ENCODE data around the gene GNB1.
"Not testable (repeated sequence)": the region's sequence is repeated elsewhere in the genome, so short reads cannot be mapped to it uniquely, and the experiment has no call there.

GNB1 gene

GRCh38 chr1:1760715-1761114 is 130.2 kb downstream of the GNB1 start:
- no peak for DNase-seq (ENCODE audit: low spot score)

GRCh38 chr1:1760345-1760650 is 130.6 kb downstream of the GNB1 start:
- no peak for DNase-seq (ENCODE audit: low spot score)

GRCh38 chr1:1759456-1760344 is 131.2 kb downstream of the GNB1 start:
- no peak for DNase-seq (ENCODE audit: low spot score)

- DNase-seq (ENCODE audit: low spot score) = no peak
Measured at GRCh38 chr1:1758692-1759455, 132.0 kb downstream of the GNB1 start.

DNA sequence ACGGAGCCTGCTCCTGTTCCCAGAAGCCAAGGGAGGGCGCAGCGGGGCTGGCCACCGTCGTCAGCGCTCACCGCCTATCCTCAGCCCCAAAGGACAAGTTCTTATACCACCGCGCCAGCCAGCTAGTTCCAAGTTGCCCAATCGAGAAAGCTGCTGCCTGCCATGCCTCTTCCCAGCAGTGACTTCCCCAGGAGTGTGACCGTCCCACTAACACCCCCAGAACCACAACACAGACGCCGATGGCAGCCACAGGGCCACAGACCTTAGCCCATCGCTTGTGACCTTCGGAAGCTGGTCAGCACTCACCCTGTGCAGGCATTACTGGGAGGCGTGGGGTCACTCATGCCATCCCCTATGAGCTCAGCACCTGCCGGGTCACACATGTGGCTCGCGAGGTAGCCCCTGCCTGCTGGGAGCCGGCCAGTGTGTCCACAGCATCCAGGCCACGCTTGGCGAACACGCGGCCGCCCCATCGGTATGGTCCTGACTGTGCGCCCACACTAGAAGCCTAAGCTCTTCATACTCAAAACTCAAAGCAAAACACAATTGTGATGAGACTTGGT is 132.7 kb downstream of the GNB1 start:
- no peak for DNase-seq (ENCODE audit: low spot score)

DNA sequence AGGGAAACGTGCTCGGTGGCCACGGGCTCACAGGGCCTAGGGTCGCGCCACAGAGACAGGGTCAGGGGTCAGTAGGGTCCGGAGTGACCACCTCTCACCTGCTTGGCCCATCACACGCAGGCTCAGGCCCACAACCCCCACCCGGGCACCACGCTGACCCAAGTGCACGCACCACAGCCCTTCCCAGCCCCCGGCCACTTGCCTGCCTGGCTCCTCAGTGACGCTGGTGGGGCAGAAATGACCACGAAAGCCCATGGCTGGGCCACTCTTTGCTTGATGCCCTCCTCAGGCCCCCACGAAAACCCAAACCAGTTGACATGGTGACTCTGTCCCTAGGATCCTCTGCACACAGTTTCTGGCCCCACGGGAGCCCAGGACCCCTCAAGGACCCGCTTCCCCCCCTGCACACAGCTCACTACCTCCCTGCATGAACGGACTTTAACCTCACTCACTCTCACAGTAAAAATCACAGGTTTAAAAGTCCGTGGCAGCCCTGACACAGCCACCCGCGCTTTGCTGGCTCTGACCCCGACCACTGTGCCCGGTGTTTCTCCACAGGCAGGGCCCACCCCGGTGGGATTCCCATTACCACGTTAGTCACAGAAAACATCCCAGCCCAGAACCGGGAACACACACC is 133.3 kb downstream of the GNB1 start:
- DNase-seq (ENCODE audit: low spot score) = no peak

GRCh38 chr1:1756661-1757421 is 134.0 kb downstream of the GNB1 start:
- DNase-seq (ENCODE audit: low spot score) = no peak

DNA sequence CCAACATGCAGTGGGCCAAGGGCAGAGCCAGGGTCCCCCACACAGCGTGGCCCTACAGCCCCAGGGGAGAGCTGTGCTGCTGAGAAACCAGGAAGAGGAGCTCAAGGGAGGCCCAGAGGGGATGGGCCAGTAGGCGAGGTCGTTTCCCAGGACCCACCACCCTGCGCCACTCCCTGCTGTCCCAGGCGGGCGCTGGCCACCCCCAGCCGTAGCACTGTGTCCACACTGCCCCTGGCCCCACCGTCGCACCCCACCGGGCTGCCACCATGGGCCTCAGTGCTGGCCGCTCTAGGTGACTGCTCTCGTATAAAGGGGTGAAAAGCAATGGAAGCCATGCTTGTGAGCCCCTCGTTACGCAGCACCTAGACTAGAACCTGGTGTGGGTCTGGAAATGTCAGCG is 135.0 kb downstream of the GNB1 start:
- DNase-seq (ENCODE audit: low spot score) = no peak

- DNase-seq (ENCODE audit: low spot score) = no peak
Measured at GRCh38 chr1:1755426-1755825, 135.5 kb downstream of the GNB1 start.

- no peak for DNase-seq (ENCODE audit: low spot score)
Measured at GRCh38 chr1:1754051-1754815, 136.7 kb downstream of the GNB1 start.

- DNase-seq (ENCODE audit: low spot score) = no peak
Measured at GRCh38 chr1:1753607-1754005, 137.3 kb downstream of the GNB1 start.

- DNase-seq (ENCODE audit: low spot score) = no peak
Measured at GRCh38 chr1:1752636-1753606, 138.0 kb downstream of the GNB1 start.

- DNase-seq (ENCODE audit: low spot score) = no peak
Measured at GRCh38 chr1:1752190-1752589, 138.7 kb downstream of the GNB1 start.

GRCh38 chr1:1749941-1750340 is 140.9 kb downstream of the GNB1 start:
- not testable (repeated sequence) for DNase-seq (ENCODE audit: low spot score)

DNA sequence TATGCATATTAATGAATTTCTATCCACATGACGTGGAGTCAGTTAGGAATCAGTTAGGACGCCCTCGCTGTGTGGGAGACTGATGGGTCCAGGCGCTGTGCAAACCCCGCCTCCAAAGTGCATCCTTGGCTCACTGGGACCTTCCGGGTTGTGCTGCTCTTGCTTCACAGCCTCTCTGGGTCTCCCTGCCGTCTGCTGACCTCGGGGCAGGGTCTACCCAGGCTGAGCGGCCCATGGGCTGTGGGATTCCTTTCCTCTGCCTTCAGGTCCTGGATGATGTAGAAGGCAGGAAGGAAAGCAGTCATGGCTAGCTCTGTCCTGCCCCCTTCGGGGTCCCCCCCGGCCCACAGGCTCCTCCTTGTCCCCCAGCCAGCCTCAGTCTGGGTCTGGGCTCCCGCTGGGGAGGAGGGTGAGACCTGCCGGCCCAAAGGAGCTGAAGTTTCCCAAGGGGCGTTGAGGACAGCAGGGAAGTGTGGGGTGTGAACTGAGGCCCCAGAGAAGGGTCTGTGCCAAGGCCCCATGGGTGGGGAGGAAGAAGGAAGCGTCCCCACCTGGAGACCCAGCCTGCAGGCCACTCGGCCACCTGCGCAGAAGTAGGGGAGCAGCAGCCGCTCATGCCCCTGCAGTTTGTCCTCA is 142.1 kb downstream of the GNB1 start:
- DNase-seq (ENCODE audit: low spot score) = no peak

- not testable (repeated sequence) for DNase-seq (ENCODE audit: low spot score)
Measured at GRCh38 chr1:1746566-1746909, 144.3 kb downstream of the GNB1 start.

DNA sequence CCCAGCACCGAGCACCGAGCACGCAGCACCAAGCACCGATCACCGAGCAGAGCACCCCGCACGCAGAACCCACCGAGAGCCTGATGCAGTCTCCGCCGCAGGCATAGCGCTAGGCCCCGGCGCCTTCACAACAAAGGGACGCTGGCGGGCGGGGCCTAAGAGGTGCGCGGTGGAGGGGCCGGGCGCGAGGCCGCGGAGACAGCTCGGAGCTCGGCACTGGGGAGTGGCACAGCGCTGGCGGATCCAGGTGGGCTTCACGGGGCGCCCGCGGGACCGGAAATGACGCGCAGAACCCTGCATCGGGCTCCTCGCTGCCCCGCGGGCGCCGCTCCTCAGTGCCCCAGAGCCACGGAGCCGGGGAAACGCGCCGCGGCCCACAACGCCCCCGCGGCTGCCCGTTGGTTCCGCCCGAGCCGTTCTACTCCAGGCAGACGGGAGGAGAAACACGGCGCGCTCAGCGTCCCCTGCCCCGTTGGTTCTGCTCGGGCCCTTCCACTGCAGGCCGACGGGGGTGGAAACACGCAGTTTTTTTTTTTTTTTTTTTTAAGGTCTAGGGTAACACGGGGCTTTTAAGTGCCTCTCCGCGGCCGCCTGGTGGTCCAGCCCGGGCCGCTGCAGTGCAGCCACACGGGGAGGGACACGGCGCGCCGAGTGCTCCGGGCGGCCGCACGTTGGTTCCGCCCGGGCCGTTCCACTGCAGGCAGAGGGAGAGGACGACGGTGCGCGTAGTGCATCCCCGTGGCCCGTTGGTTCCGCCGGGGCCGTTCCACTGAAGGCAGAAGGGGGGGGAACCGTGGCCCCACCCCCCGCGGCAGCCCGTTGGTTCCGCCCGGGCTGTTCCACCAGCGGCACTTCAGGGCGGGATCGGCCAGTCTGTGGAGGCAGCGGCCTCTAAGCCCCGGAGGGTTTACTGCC is 145.0 kb downstream of the GNB1 start:
- DNase-seq (ENCODE audit: low spot score) = peak; percentile 72

DNA sequence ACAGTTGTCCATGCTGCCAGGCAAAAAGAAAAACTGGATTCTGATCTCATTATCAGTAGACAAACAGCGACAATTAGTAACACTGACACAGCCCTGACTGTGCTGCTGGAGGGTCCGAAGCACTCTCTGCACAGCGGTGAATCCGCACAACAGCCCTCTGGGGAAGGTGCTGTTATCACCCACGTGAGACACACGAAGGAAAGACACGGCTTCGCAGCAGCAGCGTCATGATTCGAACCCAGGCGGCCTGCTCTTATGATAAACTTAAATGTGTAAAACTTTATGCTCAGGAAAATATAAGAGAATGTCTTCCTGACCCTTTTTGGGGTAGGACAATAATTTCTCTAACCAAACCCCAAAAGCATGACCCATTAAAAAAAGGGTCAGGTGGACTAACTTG is 148.4 kb downstream of the GNB1 start:
- not testable (repeated sequence) for DNase-seq (ENCODE audit: low spot score)

Data from RKO (cell line).